ENCODE measurements around the gene DEPDC1B. TPM values are rescaled to one million over a fixed set of nuclear protein-coding genes. Genes with fewer than 3 reads are reported as not detected.
"Not testable (repeated sequence)": the region's sequence is repeated elsewhere in the genome, so short reads cannot be mapped to it uniquely, and the experiment has no call there.

The DEPDC1B gene
- total RNA-seq, 2 experiments from 2014 or later = 0.39 to 0.60 TPM

DNA sequence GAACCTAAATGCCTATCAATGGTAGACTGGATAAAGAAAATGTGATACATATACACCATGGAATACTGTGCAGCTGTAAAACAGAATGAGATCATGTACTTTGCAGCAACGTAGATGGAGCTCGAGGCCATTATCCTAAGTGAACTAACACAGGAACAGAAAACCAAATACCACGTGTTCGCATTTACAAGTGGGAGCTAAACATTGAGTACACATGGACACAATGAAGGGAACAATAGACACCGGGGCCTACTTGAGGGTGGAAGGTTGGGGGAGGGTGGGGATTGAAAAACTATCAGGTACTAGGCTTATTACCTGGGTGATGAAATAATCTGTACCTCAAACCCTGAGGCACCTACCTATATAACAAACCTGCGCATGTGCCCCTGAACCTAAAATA, 22.4 kb upstream of the DEPDC1B start:
- Histone ChIP-seq H3K36me3 (ENCODE audit: insufficient read depth, low read length) (no peaks in the 10 kb centered on the region), H3K27ac (ENCODE audit: low read depth in 1 of 2, low read length in 2 of 2) (no peak overlapping the region), H3K27me3 (ENCODE audit: control insufficient read depth in 1 of 2, insufficient read depth in 2 of 2, low read length in 2 of 2) (peaks cover 2 to 3% of the 10 kb centered on the region in 2 experiments), H3K9me3 (ENCODE audit: control insufficient read depth in 1 of 2, insufficient read depth in 1 of 2, low read length in 2 of 2) (no peaks in the 10 kb centered on the region), H3K4me1 (ENCODE audit: insufficient read depth, low read length) (no peaks in the 10 kb centered on the region), H3K4me3 (ENCODE audit: low read length) (no peak overlapping the region)
- H3K27me3 Mint-ChIP-seq = peaks cover 41% of the 10 kb centered on the region
- intact Hi-C loops (cut with DNase I, micrococcal nuclease) = no loop called here
- H3K27ac Mint-ChIP-seq = no peak overlapping the region
- ATAC-seq (ENCODE audit: poor library complexity) = no peak
- no peaks in the 10 kb centered on the region for H3K36me3 Mint-ChIP-seq (ENCODE audit: low read depth)
- TF ChIP-seq CTCF (IDR thresholded peaks at IDR 0.05) = no peak
- ChIA-PET POLR2A (no interaction called here), CTCF (no interaction called here)
- H3K9me3 Mint-ChIP-seq = no peaks in the 10 kb centered on the region
- H3K4me3 Mint-ChIP-seq = no peak overlapping the region
- DNase-seq = no peak
- no peaks in the 10 kb centered on the region for H3K4me1 Mint-ChIP-seq (ENCODE audit: low read depth)

GRCh38 chr5:60719329-60719728, 19.4 kb upstream of the DEPDC1B start:
- no peak overlapping the region for H3K4me3 Mint-ChIP-seq
- ChIA-PET CTCF (interaction anchor here (1.2 kb wide), 1 partner anchor 10 kb away, joined by 3 read pairs; no protein-coding TSS in a partner anchor), POLR2A (no interaction called here)
- H3K27ac ChIP-seq (ENCODE audit: low read depth in 1 of 2, low read length in 2 of 2) = no peak overlapping the region
- peaks cover 58% of the 10 kb centered on the region for H3K27me3 Mint-ChIP-seq
- no peak for TF ChIP-seq CTCF (IDR thresholded peaks at IDR 0.05)
- no peak overlapping the region for H3K4me3 ChIP-seq (ENCODE audit: low read length)
- H3K27ac Mint-ChIP-seq = no peak overlapping the region
- H3K4me1 Mint-ChIP-seq (ENCODE audit: low read depth) = no peaks in the 10 kb centered on the region
- no peak for ATAC-seq (ENCODE audit: poor library complexity)
- H3K27me3 ChIP-seq (ENCODE audit: control insufficient read depth in 1 of 2, insufficient read depth in 2 of 2, low read length in 2 of 2) = peaks cover 2 to 7% of the 10 kb centered on the region in 2 experiments
- DNase-seq = no peak
- no peaks in the 10 kb centered on the region for H3K4me1 ChIP-seq (ENCODE audit: insufficient read depth, low read length)
- no peaks in the 10 kb centered on the region for H3K36me3 Mint-ChIP-seq (ENCODE audit: low read depth)
- intact Hi-C loops (cut with DNase I, micrococcal nuclease) = no loop called here
- H3K36me3 ChIP-seq (ENCODE audit: insufficient read depth, low read length) = no peaks in the 10 kb centered on the region
- peaks cover 0 to 11% of the 10 kb centered on the region in 2 experiments for H3K9me3 ChIP-seq (ENCODE audit: control insufficient read depth in 1 of 2, insufficient read depth in 1 of 2, low read length in 2 of 2)
- H3K9me3 Mint-ChIP-seq = peaks cover 5% of the 10 kb centered on the region

DNA sequence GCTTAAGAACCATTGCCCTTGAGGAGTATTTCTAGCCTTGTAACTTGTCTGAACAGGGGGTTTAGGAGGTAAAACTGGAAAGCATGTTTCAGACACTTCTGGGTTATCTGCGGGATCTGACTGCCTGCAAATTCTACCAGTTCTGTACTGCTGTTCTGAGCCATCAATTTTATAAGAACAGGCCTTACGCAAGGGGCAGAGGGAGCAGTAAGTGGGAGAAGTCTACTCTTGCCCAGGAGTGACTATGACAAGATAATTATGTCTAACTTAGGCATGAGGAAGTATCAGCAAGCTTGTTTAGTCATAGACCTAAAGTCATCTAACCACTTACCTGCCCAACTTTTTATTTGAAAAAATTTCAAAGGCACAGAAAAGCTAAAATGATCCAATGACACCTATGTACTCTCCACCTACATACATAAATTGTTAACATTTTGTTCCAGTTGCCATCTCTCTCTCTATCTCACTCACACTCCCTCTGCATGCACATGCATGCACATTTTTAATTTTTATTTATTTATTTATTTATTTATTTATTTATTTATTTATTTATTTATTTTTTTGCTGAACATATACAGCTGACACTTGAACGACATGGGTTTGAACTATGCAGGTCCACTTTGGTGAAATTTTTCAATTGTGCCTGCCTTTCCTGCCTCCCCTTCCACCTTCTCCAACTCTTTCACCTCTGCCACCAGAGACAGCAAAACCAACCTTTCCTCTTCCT, 18.4 kb upstream of the DEPDC1B start:
- ChIA-PET CTCF (interaction anchor here (1.2 kb wide), 1 partner anchor 9 kb away, joined by 3 read pairs; no protein-coding TSS in a partner anchor), POLR2A (no interaction called here)
- Histone ChIP-seq H3K27ac (ENCODE audit: low read depth in 1 of 2, low read length in 2 of 2) (no peak overlapping the region), H3K4me1 (ENCODE audit: insufficient read depth, low read length) (no peaks in the 10 kb centered on the region), H3K36me3 (ENCODE audit: insufficient read depth, low read length) (no peaks in the 10 kb centered on the region), H3K9me3 (ENCODE audit: control insufficient read depth in 1 of 2, insufficient read depth in 1 of 2, low read length in 2 of 2) (peaks cover 0 to 11% of the 10 kb centered on the region in 2 experiments), H3K4me3 (ENCODE audit: low read length) (no peak overlapping the region), H3K27me3 (ENCODE audit: control insufficient read depth in 1 of 2, insufficient read depth in 2 of 2, low read length in 2 of 2) (peaks cover 2 to 7% of the 10 kb centered on the region in 2 experiments)
- intact Hi-C loops (cut with DNase I, micrococcal nuclease) = no loop called here
- Mint-ChIP-seq H3K27me3 (peaks cover 59% of the 10 kb centered on the region), H3K4me3 (no peak overlapping the region), H3K36me3 (ENCODE audit: low read depth) (no peaks in the 10 kb centered on the region), H3K27ac (no peak overlapping the region), H3K9me3 (peaks cover 6% of the 10 kb centered on the region), H3K4me1 (ENCODE audit: low read depth) (no peaks in the 10 kb centered on the region)
- DNase-seq (no peak), ATAC-seq (ENCODE audit: poor library complexity) (no peak)
- no peak for TF ChIP-seq CTCF (IDR thresholded peaks at IDR 0.05)

DNA sequence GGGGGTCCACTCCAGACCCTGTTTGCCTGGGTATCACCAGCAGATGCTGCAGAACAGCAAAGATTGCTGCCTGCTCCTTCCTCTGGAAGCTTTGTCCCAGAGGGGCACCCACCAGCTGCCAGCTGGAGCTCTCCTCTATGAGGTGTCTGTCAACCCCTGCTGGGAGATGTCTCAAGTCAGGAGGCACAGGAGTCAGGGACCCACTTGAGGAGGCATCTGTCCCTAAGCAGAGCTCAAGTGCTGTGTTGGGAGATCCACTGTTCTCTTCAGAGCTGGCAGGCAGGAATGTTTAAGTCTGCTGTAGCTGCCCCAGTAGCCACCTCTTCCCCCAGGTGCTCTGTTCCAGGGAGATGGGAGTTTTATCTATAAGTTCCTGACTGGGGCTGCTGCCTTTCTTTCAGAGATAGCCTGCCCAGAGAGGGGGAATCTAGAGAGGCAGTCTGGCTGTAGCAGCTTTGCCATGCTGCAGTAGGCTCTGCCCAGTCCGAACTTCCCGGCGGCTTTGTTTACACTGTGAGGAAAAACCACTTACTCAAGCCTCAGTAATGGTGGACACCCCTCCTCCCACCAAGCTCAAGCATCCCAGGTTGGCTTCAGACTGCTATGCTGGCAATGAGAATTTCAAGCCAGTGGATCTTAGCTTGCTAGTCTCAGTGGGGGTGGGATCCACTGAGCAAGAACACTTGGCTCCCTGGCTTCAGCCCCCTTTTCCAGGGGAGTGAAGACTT, 15.4 kb upstream of the DEPDC1B start:
- H3K4me3 ChIP-seq (ENCODE audit: low read length); POLR2A ChIA-PET; DNase-seq; H3K36me3 Mint-ChIP-seq (ENCODE audit: low read depth); intact Hi-C loops (cut with DNase I, micrococcal nuclease); H3K27ac Mint-ChIP-seq; H3K4me1 ChIP-seq (ENCODE audit: insufficient read depth, low read length); H3K4me1 Mint-ChIP-seq (ENCODE audit: low read depth); ATAC-seq (ENCODE audit: poor library complexity); H3K4me3 Mint-ChIP-seq; CTCF ChIA-PET; H3K36me3 ChIP-seq (ENCODE audit: insufficient read depth, low read length); H3K27me3 ChIP-seq (ENCODE audit: control insufficient read depth in 1 of 2, insufficient read depth in 2 of 2, low read length in 2 of 2); H3K27ac ChIP-seq (ENCODE audit: low read depth in 1 of 2, low read length in 2 of 2): not testable (repeated sequence)
- Mint-ChIP-seq H3K9me3 (peaks cover 10% of the 10 kb centered on the region), H3K27me3 (peaks cover 58% of the 10 kb centered on the region)
- peaks cover 0 to 11% of the 10 kb centered on the region in 2 experiments for H3K9me3 ChIP-seq (ENCODE audit: control insufficient read depth in 1 of 2, insufficient read depth in 1 of 2, low read length in 2 of 2)
